Nephron (organoid): ENCODE measurements around the gene CRYL1.
A peak's percentile ranks its signal among the peaks of the same experiment; 100 is the strongest.

Experiments
- H3K27ac Mint-ChIP-seq, 3 experiments: 2 replicates each; pipeline ENCODE4 v1.8.0; 2020; ENCODE audit warnings: mixed read lengths in 3 of 3, mild to moderate bottlenecking in 2 of 3, moderate library complexity in 1 of 3
- H3K27me3 Mint-ChIP-seq: 2 replicates; pipeline ENCODE4 v1.8.0; 2021; ENCODE audit warnings: low read depth, mild to moderate bottlenecking, moderate library complexity, mixed read lengths
- H3K36me3 Mint-ChIP-seq: 2 replicates; pipeline ENCODE4 v1.8.0; 2020; ENCODE audit warnings: low read depth, mixed read lengths
- H3K4me1 Mint-ChIP-seq: 2 replicates; pipeline ENCODE4 v1.8.0; 2020; ENCODE audit warnings: mixed read lengths
- H3K4me3 Mint-ChIP-seq, 3 experiments: 2 replicates each; pipeline ENCODE4 v1.8.0; 2020; ENCODE audit warnings: mild to moderate bottlenecking in 3 of 3, mixed read lengths in 3 of 3, moderate library complexity in 2 of 3
- H3K9me3 Mint-ChIP-seq: 2 replicates; pipeline ENCODE4 v1.8.0; 2020; ENCODE audit warnings: mixed read lengths
- CTCF ChIP-seq, 3 experiments: fragments of 200-600 bp; sonication (generic); IDR thresholded peaks; one replicate each; pipeline ENCODE4 v1.5.0; 2021; ENCODE audit warnings: antibody characterized with exemption in 3 of 3; ENCODE audit not compliant: unreplicated experiment in 3 of 3

Gene CRYL1

GRCh38 chr13:20567881-20568528, 42.3 kb upstream of the CRYL1 start:
- Mint-ChIP-seq H3K36me3 (peaks cover 48% of the 10 kb centered on the region), H3K4me3 (peak overlapping the region; percentile 98 to 100 (median 98)), H3K4me1 (peaks cover 17% of the 10 kb centered on the region), H3K27me3 (peaks cover 4% of the 10 kb centered on the region), H3K27ac (peak overlapping the region; percentile 99 to 100 (median 100)), H3K9me3 (peaks cover 14% of the 10 kb centered on the region)
- no peak for TF ChIP-seq CTCF (IDR thresholded peaks at IDR 0.05; ENCODE audit: unreplicated experiment in 3 of 3)

GRCh38 chr13:20566898-20567874, 41.5 kb upstream of the CRYL1 start, which contains the start of gene IFT88:
TSS of gene IFT88 (plus strand) at chr13:20567157. CDS start at chr13:20574386, 7,229 bp downstream.
- no peak for TF ChIP-seq CTCF (IDR thresholded peaks at IDR 0.05; ENCODE audit: unreplicated experiment in 3 of 3)
- H3K27ac Mint-ChIP-seq, result peak within 1 kb of the TSS; percentile 99 to 100 (median 100)
- H3K4me3 Mint-ChIP-seq, result peak within 1 kb of the TSS; percentile 98 to 100 (median 98)
- peaks cover 14% of the 10 kb centered on the region for H3K9me3 Mint-ChIP-seq
- H3K27me3 Mint-ChIP-seq, result peaks cover 4% of the 10 kb centered on the region
- H3K4me1 Mint-ChIP-seq, result peaks cover 17% of the 10 kb centered on the region
- peaks cover 40% of the 10 kb centered on the region for H3K36me3 Mint-ChIP-seq

- H3K36me3 Mint-ChIP-seq, result peaks cover 34% of the 10 kb centered on the region
- no peak for TF ChIP-seq CTCF (IDR thresholded peaks at IDR 0.05; ENCODE audit: unreplicated experiment in 3 of 3)
- peaks cover 4% of the 10 kb centered on the region for H3K27me3 Mint-ChIP-seq
- peak overlapping the region; percentile 98 to 100 (median 98) for H3K4me3 Mint-ChIP-seq
- peaks cover 22% of the 10 kb centered on the region for H3K4me1 Mint-ChIP-seq
- H3K27ac Mint-ChIP-seq, result peak overlapping the region; percentile 99 to 100 (median 100)
- H3K9me3 Mint-ChIP-seq, result peaks cover 10% of the 10 kb centered on the region
These were observed 40.8 kb upstream of the CRYL1 start for GRCh38 chr13:20566468-20566897.

GRCh38 chr13:20565115-20565736, 39.6 kb upstream of the CRYL1 start:
- no peak for TF ChIP-seq CTCF (IDR thresholded peaks at IDR 0.05; ENCODE audit: unreplicated experiment in 3 of 3)
- Mint-ChIP-seq H3K36me3 (peaks cover 27% of the 10 kb centered on the region), H3K27ac (peak overlapping the region; percentile 48 to 100 (median 100)), H3K27me3 (peaks cover 4% of the 10 kb centered on the region), H3K4me1 (peaks cover 27% of the 10 kb centered on the region), H3K4me3 (peak overlapping the region; percentile 75 to 98 (median 98)), H3K9me3 (peaks cover 7% of the 10 kb centered on the region)

GRCh38 chr13:20561741-20562140, 36.1 kb upstream of the CRYL1 start:
- Mint-ChIP-seq H3K27ac (peak overlapping the region; percentile 31 to 95 (median 90)), H3K9me3 (peaks cover 7% of the 10 kb centered on the region), H3K36me3 (peaks cover 16% of the 10 kb centered on the region), H3K4me3 (peak overlapping the region in 2 of 3 experiments; percentile 0 to 26), H3K4me1 (peaks cover 20% of the 10 kb centered on the region), H3K27me3 (peaks cover 4% of the 10 kb centered on the region)
- no peak for TF ChIP-seq CTCF (IDR thresholded peaks at IDR 0.05; ENCODE audit: unreplicated experiment in 3 of 3)
